Endothelial cell of umbilical vein (primary cell): ENCODE data around the gene SSMEM1. TPM values are rescaled to one million over a fixed set of nuclear protein-coding genes. Genes with fewer than 3 reads are reported as not detected.

Source experiments
- Bru-seq: library from RNA; stranded (reverse); fragments of 400-500 nt; gene quantifications from one replicate; lab custom pipeline; 2021; lab: Mats Ljungman, UMichigan
- BruChase-seq, 2 experiments: library from RNA; stranded (reverse); fragments of 400-500 nt; gene quantifications; one replicate each; lab custom pipeline; 2021; lab: Mats Ljungman, UMichigan
- BruUV-seq: library from RNA; stranded (reverse); fragments of 400-500 nt; replicated peaks from 2 replicates; lab custom pipeline; 2021; lab: Mats Ljungman, UMichigan
- CTCF ChIA-PET: fragments of 300-600, 350-600 bp; sonication (Branson Sonifier 250); formaldehyde crosslinking; loops from one replicate; lab custom pipeline; 2021; ENCODE audit warnings: antibody characterized with exemption, inconsistent platforms; lab: Charles Lee
- POLR2A ChIA-PET: fragments of 300-600, 350-600 bp; sonication (Branson Sonifier 250); formaldehyde crosslinking; loops from one replicate; lab custom pipeline; 2021; ENCODE audit warnings: antibody characterized with exemption, inconsistent platforms; lab: Charles Lee
- DNase-seq: peaks from one replicate; pipeline ENCODE4 v3.0.0-alpha.2; 2011; ENCODE audit warnings: low read depth, low spot score
- FAIRE-seq: peaks from 2 replicates; lab custom pipeline; 2011; peaks lifted over from hg19 to GRCh38; lab: Jason Lieb, UNC
- H2AFZ ChIP-seq: 2 replicates; pipeline ENCODE4 v1.6.0; 2012; ENCODE audit warnings: low read depth, low read length, control low read depth, inconsistent platforms
- H3K27ac ChIP-seq: 2 replicates; pipeline ENCODE4 v1.5.1; 2011; ENCODE audit warnings: low read depth, mild to moderate bottlenecking, control low read depth, low read length, moderate library complexity; ENCODE audit not compliant: insufficient read depth
- H3K27me3 ChIP-seq, 2 experiments: 2 replicates each; pipeline versions ENCODE4 v1.6.0 to v1.6.1; 2011; ENCODE audit warnings: low read length in 2 of 2, mixed read lengths in 1 of 2; ENCODE audit not compliant: control insufficient read depth in 2 of 2, insufficient read depth in 2 of 2
- H3K36me3 ChIP-seq, 2 experiments: 2 replicates in 1 of 2; 3 replicates in 1 of 2; pipeline ENCODE4 v1.5.1; 2011; ENCODE audit warnings: low read length in 2 of 2, mild to moderate bottlenecking in 1 of 2, moderate library complexity in 1 of 2; ENCODE audit not compliant: control insufficient read depth in 2 of 2, insufficient read depth in 2 of 2; ENCODE audit errors: extremely low read depth in 1 of 2
- H3K4me1 ChIP-seq: 3 replicates; pipeline ENCODE4 v1.5.1; 2011; ENCODE audit warnings: mild to moderate bottlenecking, low read length; ENCODE audit not compliant: control insufficient read depth, insufficient read depth; ENCODE audit errors: extremely low read depth
- H3K4me2 ChIP-seq: 2 replicates; pipeline ENCODE4 v1.6.1; 2011; ENCODE audit warnings: low read length, control low read depth, mixed read lengths; ENCODE audit not compliant: insufficient read depth
- H3K4me3 ChIP-seq, 3 experiments: fragments of 200-600 bp in 1 of 3; sonication (generic), shearing (Covaris generic) in 1 of 3; replicated peaks in 1 of 3; 2 replicates each; pipeline ENCODE4 v1.5.1; 2011 to 2016; ENCODE audit warnings: control low read depth in 3 of 3, low read length in 3 of 3, mild to moderate bottlenecking in 2 of 3, inconsistent platforms in 1 of 3, low read depth in 1 of 3, moderate library complexity in 1 of 3; ENCODE audit not compliant: insufficient read depth in 1 of 3
- H3K79me2 ChIP-seq: 2 replicates; pipeline ENCODE4 v1.6.0; 2012; ENCODE audit warnings: low read length, inconsistent platforms; ENCODE audit not compliant: control insufficient read depth, insufficient read depth
- H3K9ac ChIP-seq: replicated peaks from 2 replicates; pipeline ENCODE3; 2011; ENCODE audit warnings: low read length, control low read depth; ENCODE audit not compliant: insufficient read depth; ENCODE audit errors: extremely low read depth
- H3K9me1 ChIP-seq: replicated peaks from 3 replicates; pipeline ENCODE4 v1.6.0; 2011; ENCODE audit warnings: mild to moderate bottlenecking, low read length; ENCODE audit not compliant: control insufficient read depth, insufficient read depth; ENCODE audit errors: extremely low read depth
- H3K9me3 ChIP-seq: replicated peaks from 2 replicates; pipeline ENCODE4 v1.5.1; 2012; ENCODE audit warnings: low read length, inconsistent platforms; ENCODE audit not compliant: control insufficient read depth, insufficient read depth
- H4K20me1 ChIP-seq: replicated peaks from 2 replicates; pipeline ENCODE3; 2011; ENCODE audit warnings: mild to moderate bottlenecking, low read length; ENCODE audit not compliant: control insufficient read depth, insufficient read depth; ENCODE audit errors: extremely low read depth
- FOS ChIP-seq: IDR thresholded peaks from 2 replicates; pipeline ENCODE4 v1.6.1; 2011; ENCODE audit warnings: mild to moderate bottlenecking, low read length, moderate library complexity, borderline replicate concordance; ENCODE audit not compliant: insufficient read depth
- POLR2A ChIP-seq: IDR thresholded peaks from 2 replicates; pipeline ENCODE4 v1.6.1; 2012; ENCODE audit warnings: low read depth, mild to moderate bottlenecking, control low read depth, low read length
- dilution Hi-C: fragments of 300-500 bp; cut with MboI; formaldehyde crosslinking; loops from one replicate; pipeline ENCODE4 v1.15.0; 2019; ENCODE audit warnings: low sequenced_read_pairs; ENCODE audit not compliant: extremely low pct_ligation_motif_present
- intact Hi-C: fragments of 100-400 bp; cut with micrococcal nuclease; formaldehyde crosslinking; loops from one replicate; pipeline ENCODE4 v1.10.0; 2022
- long read RNA-seq: library from polyadenylated mRNA; stranded (forward); transcript quantifications from one replicate; pipeline ENCODE4 v2.0.0, GENCODE V29; 2021
- polyA minus RNA-seq, 3 experiments: library from RNA; depleted of rRNA, polyadenylated mRNA; stranded (reverse); fragments of >200 nt; gene quantifications; 1 replicate in 1 of 3; 2 replicates in 2 of 3; pipeline ENCODE4 v1.2.3, GENCODE V29; 2011
- polyA plus RNA-seq, 4 experiments: library from polyadenylated mRNA; depleted of rRNA in 3 of 4; stranded (reverse) in 3 of 4; unstranded in 1 of 4; fragments of >200 nt; gene quantifications; 2 replicates each; pipeline versions ENCODE4 v1.2.1 to v1.2.3, GENCODE V29; 2011 to 2012; ENCODE audit warnings: missing spikeins in 1 of 4
- total RNA-seq: library from RNA; stranded (reverse); gene quantifications from 2 replicates; pipeline ENCODE4 v1.2.3, GENCODE V29; 2021
- TF ChIP-seq, protein P1 (sequence below), 2 donors: IDR thresholded peaks; 1 replicate in 1 of 2; 2 replicates in 1 of 2; pipeline ENCODE4 v1.5.1; 2011; ENCODE audit warnings: low read length in 2 of 2, mild to moderate bottlenecking in 2 of 2, moderate library complexity in 2 of 2, control low read depth in 1 of 2, inconsistent platforms in 1 of 2, low read depth in 1 of 2; ENCODE audit not compliant: insufficient read depth in 1 of 2; ENCODE audit errors: extremely low read depth in 1 of 2

The SSMEM1 gene
- total RNA-seq (not detected in 2 replicates), polyA plus RNA-seq (not detected in 2 replicates), polyA minus RNA-seq (not detected in 2 replicates), Bru-seq, nascent RNA (percentile 9 among the genes with signal in this experiment), BruChase-seq, experiment 1, labeled RNA remaining after a 6-hour chase (not detected), BruChase-seq, experiment 2, labeled RNA remaining after a 2-hour chase (not detected)
- not detected in 2 replicates for polyA plus RNA-seq (2011; cell fraction: cytosol; rRNA removed)
- not detected in 2 replicates for polyA plus RNA-seq (2011; cell fraction: nucleus; rRNA removed)
- polyA plus RNA-seq (2012): not detected in 2 replicates
- polyA minus RNA-seq (2011; cell fraction: cytosol; rRNA and poly(A)+ RNA removed): not detected
- polyA minus RNA-seq (2011; cell fraction: nucleus; rRNA and poly(A)+ RNA removed): not detected in 2 replicates
- long read RNA-seq: 0 reads

DNA sequence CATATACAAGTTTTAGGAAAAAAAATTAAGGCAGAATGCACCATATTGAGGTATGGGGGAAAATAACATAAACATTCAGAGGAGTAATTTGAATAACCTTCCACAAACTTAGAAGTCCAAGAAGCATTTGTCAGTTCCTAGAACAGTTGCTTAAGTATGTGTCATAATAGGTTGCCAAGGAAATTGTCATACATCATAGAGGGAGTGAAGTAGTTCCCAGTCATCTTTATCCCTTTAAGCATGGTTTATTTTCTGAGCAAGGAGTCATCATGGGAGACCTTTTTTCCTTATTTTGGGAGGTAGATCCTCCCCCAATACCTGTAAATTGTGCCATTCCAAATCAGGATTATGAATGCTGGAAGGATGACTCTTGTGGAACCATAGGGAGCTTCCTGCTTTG is at the start of gene SSMEM1:
Gene SSMEM1 (plus strand): TSS at position 219 of the 400 bp plus-strand sequence. CDS start 51 bp downstream, at position 270.
- dilution Hi-C loops: no loop called here

More for the DNA sequence above, at the start of gene SSMEM1:
- FAIRE-seq (no peak), DNase-seq (no peak)
- ChIA-PET CTCF (interaction anchor here (0.8 to 2.3 kb wide), 2 partner anchors 17 to 550 kb away, joined by 3 to 6 read pairs; no protein-coding TSS in a partner anchor), POLR2A (no interaction called here)
- H3K9ac ChIP-seq: no peak within 1 kb of the TSS
- no TSS peak for BruUV-seq
- H3K4me3 ChIP-seq: no peak within 1 kb of the TSS
- H4K20me1 ChIP-seq: no peaks in the 10 kb centered on the region
- peaks cover 4% of the 10 kb centered on the region for H3K79me2 ChIP-seq
- H3K9me3 ChIP-seq: no peaks in the 10 kb centered on the region
- H3K4me1 ChIP-seq: peaks cover 8% of the 10 kb centered on the region
- no peaks in the 10 kb centered on the region for H3K9me1 ChIP-seq
- no peaks in the 10 kb centered on the region for H3K36me3 ChIP-seq
- TF ChIP-seq FOS (peak; percentile 18), POLR2A (no peak)
- TF ChIP-seq, protein P1, sequence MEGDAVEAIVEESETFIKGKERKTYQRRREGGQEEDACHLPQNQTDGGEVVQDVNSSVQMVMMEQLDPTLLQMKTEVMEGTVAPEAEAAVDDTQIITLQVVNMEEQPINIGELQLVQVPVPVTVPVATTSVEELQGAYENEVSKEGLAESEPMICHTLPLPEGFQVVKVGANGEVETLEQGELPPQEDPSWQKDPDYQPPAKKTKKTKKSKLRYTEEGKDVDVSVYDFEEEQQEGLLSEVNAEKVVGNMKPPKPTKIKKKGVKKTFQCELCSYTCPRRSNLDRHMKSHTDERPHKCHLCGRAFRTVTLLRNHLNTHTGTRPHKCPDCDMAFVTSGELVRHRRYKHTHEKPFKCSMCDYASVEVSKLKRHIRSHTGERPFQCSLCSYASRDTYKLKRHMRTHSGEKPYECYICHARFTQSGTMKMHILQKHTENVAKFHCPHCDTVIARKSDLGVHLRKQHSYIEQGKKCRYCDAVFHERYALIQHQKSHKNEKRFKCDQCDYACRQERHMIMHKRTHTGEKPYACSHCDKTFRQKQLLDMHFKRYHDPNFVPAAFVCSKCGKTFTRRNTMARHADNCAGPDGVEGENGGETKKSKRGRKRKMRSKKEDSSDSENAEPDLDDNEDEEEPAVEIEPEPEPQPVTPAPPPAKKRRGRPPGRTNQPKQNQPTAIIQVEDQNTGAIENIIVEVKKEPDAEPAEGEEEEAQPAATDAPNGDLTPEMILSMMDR (IDR thresholded peaks at IDR 0.05; ENCODE audit: extremely low read depth in 1 of 2, insufficient read depth in 1 of 2, low read depth in 1 of 2, low read length in 2 of 2): no peak
- intact Hi-C loops: no loop called here
- H3K27ac ChIP-seq: no peak within 1 kb of the TSS
- H3K4me2 ChIP-seq: no peak within 1 kb of the TSS
- H2AFZ ChIP-seq: peak within 1 kb of the TSS; percentile 63
- no peaks in the 10 kb centered on the region for H3K27me3 ChIP-seq
